ENCODE data around the gene VSTM4.

VSTM4 gene

DNA sequence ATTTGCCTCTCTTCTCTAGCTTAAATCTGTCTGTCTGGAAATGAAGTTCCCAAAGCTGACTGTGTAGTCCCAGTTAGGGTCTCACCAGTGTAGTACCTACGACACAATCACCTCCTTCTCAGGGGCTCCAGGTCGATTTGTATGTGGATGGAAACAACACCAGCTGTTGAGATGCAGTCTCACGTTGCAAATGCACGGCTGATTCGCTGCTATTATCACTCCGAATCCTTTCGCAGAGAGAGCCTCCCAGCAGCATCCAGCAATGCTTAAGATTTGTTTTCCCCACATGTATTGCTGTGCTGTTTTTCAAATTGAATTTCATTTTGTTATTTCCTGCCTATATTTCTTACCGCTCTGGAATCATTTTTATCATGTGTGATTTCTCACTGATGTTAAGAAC lies 16.3 kb downstream of the VSTM4 start:
- H3K23ac ChIP-seq (ENCODE audit: low read length in 2 of 2): no peak overlapping the region
- no peaks in the 10 kb centered on the region for H3K9me3 ChIP-seq (ENCODE audit: control insufficient read depth, low read length)
- no peaks in the 10 kb centered on the region for H3K27me3 ChIP-seq (ENCODE audit: control insufficient read depth in 1 of 2, insufficient read depth in 1 of 2, low read length in 2 of 2)
- no peak overlapping the region for H2BK15ac ChIP-seq (ENCODE audit: low read depth, poor library complexity, severe bottlenecking)
- H3K79me1 ChIP-seq (replicated peaks; ENCODE audit: low read length, poor library complexity, severe bottlenecking): no peaks in the 10 kb centered on the region
- H3K36me3 ChIP-seq (ENCODE audit: control insufficient read depth in 1 of 2, insufficient read depth in 2 of 2, low read depth in 1 of 2, low read length in 2 of 2): peaks cover 0 to 16% of the 10 kb centered on the region in 2 experiments
- no peak overlapping the region for H2AK5ac ChIP-seq (ENCODE audit: low read length, severe bottlenecking)
- H2BK12ac ChIP-seq (ENCODE audit: low read length in 2 of 2): no peak overlapping the region
- H4K8ac ChIP-seq (ENCODE audit: low read length): no peak overlapping the region
- 61% methylated on average over 5 of the region's 8 CpGs for WGBS
- H2BK120ac ChIP-seq (ENCODE audit: low read depth, low read length): no peak overlapping the region
- no peak overlapping the region for H2BK5ac ChIP-seq (ENCODE audit: low read depth, low read length, poor library complexity, severe bottlenecking)
- no peak overlapping the region for H3K27ac ChIP-seq (ENCODE audit: low read length, poor library complexity, severe bottlenecking)
- no peak overlapping the region for H4K91ac ChIP-seq (ENCODE audit: low read length)
- no peak overlapping the region for H2AFZ ChIP-seq (ENCODE audit: low read depth, low read length)
- H3K4me2 ChIP-seq (ENCODE audit: low read length, poor library complexity, severe bottlenecking): no peak overlapping the region
- no peak for DNase-seq
- H3K4ac ChIP-seq (ENCODE audit: low read depth in 1 of 2, low read length in 2 of 2): no peak overlapping the region
- H3K18ac ChIP-seq (ENCODE audit: low read depth in 1 of 2, low read length in 2 of 2): no peak overlapping the region
- no peak overlapping the region for H3K14ac ChIP-seq (ENCODE audit: low read length in 2 of 2)
- H3K4me1 ChIP-seq (ENCODE audit: control insufficient read depth, insufficient read depth, low read depth, low read length): no peaks in the 10 kb centered on the region
- no peak overlapping the region for H3K4me3 ChIP-seq (ENCODE audit: insufficient read depth in 1 of 2, low read depth in 1 of 2, low read length in 2 of 2)
- H3K9ac ChIP-seq (ENCODE audit: low read length): no peak overlapping the region

DNA sequence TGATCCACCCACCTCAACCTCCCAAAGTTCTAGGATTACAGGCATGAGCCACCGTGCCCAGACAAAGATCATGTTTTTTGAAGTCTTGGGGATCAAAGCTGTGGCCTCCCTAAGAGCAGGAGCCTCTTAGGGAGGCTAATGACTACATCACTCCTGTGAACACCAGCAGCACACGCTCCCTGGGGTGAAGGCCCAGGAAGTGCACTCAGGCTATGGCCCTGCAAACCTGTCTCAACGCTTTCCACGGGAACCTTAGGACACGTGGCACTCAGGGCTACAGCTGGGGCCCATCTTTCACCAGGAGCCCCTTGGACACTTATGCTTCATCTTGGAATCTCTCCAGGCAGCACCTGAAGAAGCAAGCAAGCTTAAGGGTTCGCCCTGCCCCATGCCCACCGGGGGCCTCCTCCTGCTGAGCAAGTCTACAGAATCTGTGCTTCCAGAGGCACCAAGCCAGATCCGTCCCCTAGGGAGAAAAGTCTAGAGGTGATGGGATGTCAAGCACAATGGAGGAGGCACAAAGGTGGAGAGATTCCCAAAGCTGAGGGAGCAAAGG lies 18.4 kb downstream of the VSTM4 start:
- no peaks in the 10 kb centered on the region for H3K9me3 ChIP-seq (ENCODE audit: control insufficient read depth, low read length)
- H3K4me2 ChIP-seq (ENCODE audit: low read length, poor library complexity, severe bottlenecking): no peak overlapping the region
- no peak overlapping the region for H2BK5ac ChIP-seq (ENCODE audit: low read depth, low read length, poor library complexity, severe bottlenecking)
- H4K91ac ChIP-seq (ENCODE audit: low read length): no peak overlapping the region
- H3K4me3 ChIP-seq (ENCODE audit: insufficient read depth in 1 of 2, low read depth in 1 of 2, low read length in 2 of 2): no peak overlapping the region
- no peaks in the 10 kb centered on the region for H3K79me1 ChIP-seq (replicated peaks; ENCODE audit: low read length, poor library complexity, severe bottlenecking)
- no peak overlapping the region for H3K18ac ChIP-seq (ENCODE audit: low read depth in 1 of 2, low read length in 2 of 2)
- H2BK15ac ChIP-seq (ENCODE audit: low read depth, poor library complexity, severe bottlenecking): no peak overlapping the region
- H3K27ac ChIP-seq (ENCODE audit: low read length, poor library complexity, severe bottlenecking): no peak overlapping the region
- peaks cover 0 to 13% of the 10 kb centered on the region in 2 experiments for H3K36me3 ChIP-seq (ENCODE audit: control insufficient read depth in 1 of 2, insufficient read depth in 2 of 2, low read depth in 1 of 2, low read length in 2 of 2)
- no peak overlapping the region for H2AFZ ChIP-seq (ENCODE audit: low read depth, low read length)
- H3K4me1 ChIP-seq (ENCODE audit: control insufficient read depth, insufficient read depth, low read depth, low read length): no peaks in the 10 kb centered on the region
- no peak overlapping the region for H3K23ac ChIP-seq (ENCODE audit: low read length in 2 of 2)
- H3K14ac ChIP-seq (ENCODE audit: low read length in 2 of 2): no peak overlapping the region
- no peak overlapping the region for H3K4ac ChIP-seq (ENCODE audit: low read depth in 1 of 2, low read length in 2 of 2)
- H4K8ac ChIP-seq (ENCODE audit: low read length): no peak overlapping the region
- no peak overlapping the region for H2BK120ac ChIP-seq (ENCODE audit: low read depth, low read length)
- no peak overlapping the region for H3K9ac ChIP-seq (ENCODE audit: low read length)
- no peak for DNase-seq
- WGBS: 80% methylated on average over 8 of the region's 8 CpGs
- H2BK12ac ChIP-seq (ENCODE audit: low read length in 2 of 2): no peak overlapping the region
- H3K27me3 ChIP-seq (ENCODE audit: control insufficient read depth in 1 of 2, insufficient read depth in 1 of 2, low read length in 2 of 2): no peaks in the 10 kb centered on the region
- H2AK5ac ChIP-seq (ENCODE audit: low read length, severe bottlenecking): no peak overlapping the region

DNA sequence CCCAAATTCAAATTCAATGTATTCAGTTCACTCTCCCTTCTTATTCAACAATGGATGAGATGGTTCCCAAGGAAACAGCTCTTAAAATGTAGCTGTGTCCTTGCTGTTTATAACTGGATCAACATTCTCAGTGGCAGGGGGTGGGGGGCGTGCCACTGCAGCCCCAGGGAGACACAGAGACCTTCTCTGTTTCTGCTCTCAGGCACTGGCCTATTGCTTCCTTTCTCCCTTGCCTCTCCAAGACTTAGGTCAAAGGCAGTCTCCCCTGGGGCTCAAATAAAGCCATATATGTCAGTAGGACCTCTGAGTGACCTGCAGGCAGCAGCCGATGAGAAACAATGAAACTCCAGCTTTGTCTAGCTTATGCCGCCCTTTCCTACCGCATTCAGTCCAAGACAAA lies 20.7 kb downstream of the VSTM4 start:
- no peak overlapping the region for H2BK15ac ChIP-seq (ENCODE audit: low read depth, poor library complexity, severe bottlenecking)
- no peak overlapping the region for H2AFZ ChIP-seq (ENCODE audit: low read depth, low read length)
- H3K4me1 ChIP-seq (ENCODE audit: control insufficient read depth, insufficient read depth, low read depth, low read length): no peaks in the 10 kb centered on the region
- H3K4me2 ChIP-seq (ENCODE audit: low read length, poor library complexity, severe bottlenecking): no peak overlapping the region
- H3K18ac ChIP-seq (ENCODE audit: low read depth in 1 of 2, low read length in 2 of 2): no peak overlapping the region
- no peaks in the 10 kb centered on the region for H3K79me1 ChIP-seq (replicated peaks; ENCODE audit: low read length, poor library complexity, severe bottlenecking)
- H4K91ac ChIP-seq (ENCODE audit: low read length): no peak overlapping the region
- H3K9me3 ChIP-seq (ENCODE audit: control insufficient read depth, low read length): no peaks in the 10 kb centered on the region
- DNase-seq: no peak
- H2BK12ac ChIP-seq (ENCODE audit: low read length in 2 of 2): no peak overlapping the region
- no peak overlapping the region for H3K4me3 ChIP-seq (ENCODE audit: insufficient read depth in 1 of 2, low read depth in 1 of 2, low read length in 2 of 2)
- H3K23ac ChIP-seq (ENCODE audit: low read length in 2 of 2): no peak overlapping the region
- 83% methylated on average over 4 of the region's 4 CpGs for WGBS
- H3K36me3 ChIP-seq (ENCODE audit: control insufficient read depth in 1 of 2, insufficient read depth in 2 of 2, low read depth in 1 of 2, low read length in 2 of 2): peaks cover 0 to 16% of the 10 kb centered on the region in 2 experiments
- H2BK5ac ChIP-seq (ENCODE audit: low read depth, low read length, poor library complexity, severe bottlenecking): no peak overlapping the region
- no peak overlapping the region for H3K14ac ChIP-seq (ENCODE audit: low read length in 2 of 2)
- H4K8ac ChIP-seq (ENCODE audit: low read length): no peak overlapping the region
- no peaks in the 10 kb centered on the region for H3K27me3 ChIP-seq (ENCODE audit: control insufficient read depth in 1 of 2, insufficient read depth in 1 of 2, low read length in 2 of 2)
- H3K27ac ChIP-seq (ENCODE audit: low read length, poor library complexity, severe bottlenecking): no peak overlapping the region
- H3K9ac ChIP-seq (ENCODE audit: low read length): no peak overlapping the region
- no peak overlapping the region for H2AK5ac ChIP-seq (ENCODE audit: low read length, severe bottlenecking)
- no peak overlapping the region for H2BK120ac ChIP-seq (ENCODE audit: low read depth, low read length)
- H3K4ac ChIP-seq (ENCODE audit: low read depth in 1 of 2, low read length in 2 of 2): no peak overlapping the region

DNA sequence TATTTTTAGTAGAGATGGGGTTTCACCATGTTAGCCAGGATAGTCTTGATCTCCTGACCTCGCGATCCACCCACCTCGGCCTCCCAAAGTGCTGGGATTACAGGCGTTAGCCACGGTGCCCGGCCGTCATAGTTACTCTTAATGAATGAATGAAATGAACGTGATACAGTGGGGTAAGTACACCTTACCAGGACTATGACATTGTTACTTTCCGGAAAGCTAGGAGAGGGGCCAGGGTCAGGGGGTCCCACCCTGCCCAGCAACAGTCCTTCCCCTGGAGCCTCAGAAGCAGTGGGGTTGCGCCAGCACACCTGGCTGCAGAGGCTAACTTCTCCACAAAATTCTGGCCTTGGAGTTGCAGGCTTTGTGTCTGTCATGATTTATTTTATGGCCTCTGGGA lies 21.4 kb downstream of the VSTM4 start:
- Histone ChIP-seq H3K23ac (ENCODE audit: low read length in 2 of 2) (no peak overlapping the region), H2BK5ac (ENCODE audit: low read depth, low read length, poor library complexity, severe bottlenecking) (no peak overlapping the region), H2BK15ac (ENCODE audit: low read depth, poor library complexity, severe bottlenecking) (no peak overlapping the region), H3K27me3 (ENCODE audit: control insufficient read depth in 1 of 2, insufficient read depth in 1 of 2, low read length in 2 of 2) (no peaks in the 10 kb centered on the region), H3K36me3 (ENCODE audit: control insufficient read depth in 1 of 2, insufficient read depth in 2 of 2, low read depth in 1 of 2, low read length in 2 of 2) (peaks cover 0 to 14% of the 10 kb centered on the region in 2 experiments), H3K4me1 (ENCODE audit: control insufficient read depth, insufficient read depth, low read depth, low read length) (no peaks in the 10 kb centered on the region), H3K9ac (ENCODE audit: low read length) (no peak overlapping the region), H3K79me1 (replicated peaks; ENCODE audit: low read length, poor library complexity, severe bottlenecking) (no peaks in the 10 kb centered on the region), H3K4ac (ENCODE audit: low read depth in 1 of 2, low read length in 2 of 2) (no peak overlapping the region), H2BK12ac (ENCODE audit: low read length in 2 of 2) (no peak overlapping the region), H2AFZ (ENCODE audit: low read depth, low read length) (no peak overlapping the region), H2AK5ac (ENCODE audit: low read length, severe bottlenecking) (no peak overlapping the region), H3K14ac (ENCODE audit: low read length in 2 of 2) (no peak overlapping the region), H3K4me3 (ENCODE audit: insufficient read depth in 1 of 2, low read depth in 1 of 2, low read length in 2 of 2) (no peak overlapping the region), H4K8ac (ENCODE audit: low read length) (no peak overlapping the region), H3K9me3 (ENCODE audit: control insufficient read depth, low read length) (no peaks in the 10 kb centered on the region), H4K91ac (ENCODE audit: low read length) (no peak overlapping the region), H3K4me2 (ENCODE audit: low read length, poor library complexity, severe bottlenecking) (no peak overlapping the region), H3K27ac (ENCODE audit: low read length, poor library complexity, severe bottlenecking) (no peak overlapping the region), H2BK120ac (ENCODE audit: low read depth, low read length) (no peak overlapping the region), H3K18ac (ENCODE audit: low read depth in 1 of 2, low read length in 2 of 2) (no peak overlapping the region)
- no peak for DNase-seq
- WGBS: 84% methylated on average over 10 of the region's 10 CpGs

Measured in mesenchymal stem cell (in vitro differentiated cells and primary cell).